ENCODE measurements around the gene HIF1A.
"Not testable (repeated sequence)": the region's sequence is repeated elsewhere in the genome, so short reads cannot be mapped to it uniquely, and the experiment has no call there.

The HIF1A gene

GRCh38 chr14:61710853-61711817 is 15.8 kb downstream of the HIF1A start:
- peak; percentile 28 for DNase-seq

GRCh38 chr14:61712137-61712536 is 16.8 kb downstream of the HIF1A start:
- no peak for DNase-seq

- no peak for DNase-seq
Measured at GRCh38 chr14:61713724-61714437, 18.6 kb downstream of the HIF1A start.

- no peak for DNase-seq
Measured at GRCh38 chr14:61716956-61717355, 21.6 kb downstream of the HIF1A start.

GRCh38 chr14:61718039-61718438 is 22.7 kb downstream of the HIF1A start:
- DNase-seq: no peak

GRCh38 chr14:61719344-61720293 is 24.3 kb downstream of the HIF1A start:
- no peak for DNase-seq

- DNase-seq: no peak
Measured at GRCh38 chr14:61720294-61720661, 25.0 kb downstream of the HIF1A start.

- DNase-seq: no peak
Measured at GRCh38 chr14:61720741-61721140, 25.4 kb downstream of the HIF1A start.

GRCh38 chr14:61724133-61724532 is 28.8 kb downstream of the HIF1A start:
- no peak for DNase-seq

GRCh38 chr14:61726778-61727658 is 31.7 kb downstream of the HIF1A start:
- DNase-seq: no peak

- no peak for DNase-seq
Measured at GRCh38 chr14:61730756-61731373, 35.6 kb downstream of the HIF1A start.

GRCh38 chr14:61733972-61734371 is 38.7 kb downstream of the HIF1A start:
- no peak for DNase-seq

- no peak for DNase-seq
Measured at GRCh38 chr14:61736751-61737150, 41.4 kb downstream of the HIF1A start.

- DNase-seq: no peak
Measured at GRCh38 chr14:61737915-61738314, 42.6 kb downstream of the HIF1A start.

GRCh38 chr14:61739133-61739532 is 43.8 kb downstream of the HIF1A start:
- no peak for DNase-seq

GRCh38 chr14:61742371-61742770 is 47.1 kb downstream of the HIF1A start:
- no peak for DNase-seq

GRCh38 chr14:61744238-61744637 is 48.9 kb downstream of the HIF1A start:
- no peak for DNase-seq

- DNase-seq: not testable (repeated sequence)
Measured at GRCh38 chr14:61746346-61746745, 51.0 kb downstream of the HIF1A start.

- DNase-seq: no peak
Measured at GRCh38 chr14:61746881-61747280, 51.6 kb downstream of the HIF1A start.

GRCh38 chr14:61747342-61747741 is 52.0 kb downstream of the HIF1A start:
- DNase-seq: no peak

- DNase-seq: no peak
Measured at GRCh38 chr14:61749264-61749663, 54.0 kb downstream of the HIF1A start.
